Suprapubic skin (tissue), 4 donors: ENCODE measurements around the gene GSG1L.

Experiments
- CTCF ChIP-seq, 2 donors: fragments of 200-600 bp in 1 of 2; fragments of 450-650 bp in 1 of 2; sonication (generic) in 1 of 2; IDR thresholded peaks; one replicate each; pipeline ENCODE4 v1.5.1; 2016 to 2019; ENCODE audit warnings: antibody characterized with exemption in 2 of 2, mild to moderate bottlenecking in 1 of 2, moderate library complexity in 1 of 2
- EP300 ChIP-seq: sonication (generic); formaldehyde crosslinking; IDR thresholded peaks from one replicate; pipeline ENCODE4 v1.6.1; 2017; ENCODE audit warnings: antibody characterized with exemption
- POLR2A ChIP-seq, 2 donors: fragments of 450-650 bp; IDR thresholded peaks; one replicate each; pipeline ENCODE4 v1.6.1; 2017; ENCODE audit warnings: antibody characterized with exemption in 2 of 2, mild to moderate bottlenecking in 2 of 2, moderate library complexity in 2 of 2
- POLR2AphosphoS5 ChIP-seq, 3 donors: sonication (generic); formaldehyde crosslinking; IDR thresholded peaks; one replicate each; pipeline ENCODE4 v1.6.1; 2017; ENCODE audit warnings: antibody characterized with exemption in 3 of 3

- TF ChIP-seq CTCF (IDR thresholded peaks at IDR 0.05) (no peak), EP300 (no peak), POLR2AphosphoS5 (IDR thresholded peaks at IDR 0.05) (no peak), POLR2A (IDR thresholded peaks at IDR 0.05) (no peak)
Observed at GRCh38 chr16:28100810-28101532, 37.5 kb upstream of the GSG1L start.
